Activated T-helper 2 cell treated with anti-CD3 and anti-CD28 coated beads, Interferon-gamma antibody, Interleukin-2, Interleukin-4, amounts not matched to agents 10 μg/mL and 5 μg/mL and 100 μg/mL, durations not matched to agents 14 hours and 24 hours and 36 hours (primary cell): ENCODE data around the gene KCNQ5. TPM values are rescaled to one million over a fixed set of nuclear protein-coding genes. Genes with fewer than 3 reads are reported as not detected.

Source experiments
- DNase-seq: peaks from one replicate; pipeline ENCODE4 v3.0.0; 2021; ENCODE audit warnings: low spot score
- H3K27ac Mint-ChIP-seq: one replicate; pipeline ENCODE4 v1.8.0; 2021; ENCODE audit warnings: mixed read lengths
- H3K27me3 Mint-ChIP-seq: one replicate; pipeline ENCODE4 v1.8.0; 2021; ENCODE audit warnings: low read depth, mixed read lengths
- H3K36me3 Mint-ChIP-seq: one replicate; pipeline ENCODE4 v1.8.0; 2021; ENCODE audit warnings: low read depth, mixed read lengths
- H3K4me1 Mint-ChIP-seq: one replicate; pipeline ENCODE4 v1.8.0; 2021; ENCODE audit warnings: low read depth, mixed read lengths
- H3K4me3 Mint-ChIP-seq: one replicate; pipeline ENCODE4 v1.8.0; 2021; ENCODE audit warnings: low read depth, mild to moderate bottlenecking, moderate library complexity, mixed read lengths
- H3K9me3 Mint-ChIP-seq: one replicate; pipeline ENCODE4 v1.8.0; 2021; ENCODE audit warnings: mixed read lengths
- intact Hi-C: fragments of 100-400 bp; cut with micrococcal nuclease; formaldehyde crosslinking; loops from one replicate; pipeline ENCODE4 v1.15.1; 2023
- total RNA-seq: library from RNA; stranded (reverse); gene quantifications from 2 replicates; pipeline ENCODE4 v1.2.3, GENCODE V29; 2022

Gene KCNQ5
- total RNA-seq, 1 donor from 2014 or later: 15.3 TPM

DNA sequence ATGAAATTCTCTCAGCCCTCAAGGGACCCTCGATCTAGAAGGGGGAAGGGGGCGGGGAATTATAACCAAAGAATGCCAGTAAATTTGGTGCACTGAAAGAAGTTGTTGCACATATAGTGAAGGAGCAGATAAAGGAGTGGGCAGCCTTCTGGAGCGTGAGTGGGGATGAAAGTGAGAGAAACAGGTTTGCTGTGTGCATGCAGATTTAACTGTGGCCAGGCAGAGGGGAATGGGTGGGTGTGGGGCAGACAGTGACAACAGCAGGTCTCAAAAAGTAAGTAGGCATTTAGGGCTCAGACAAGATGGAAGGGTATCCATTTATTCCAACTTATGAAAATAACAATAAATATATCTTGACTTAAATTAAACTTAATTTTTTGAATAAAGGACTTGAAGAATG, 149.1 kb downstream of the KCNQ5 start:
- Mint-ChIP-seq H3K9me3 (no peaks in the 10 kb centered on the region), H3K27ac (no peak overlapping the region), H3K36me3 (no peaks in the 10 kb centered on the region), H3K4me1 (peaks cover 2% of the 10 kb centered on the region), H3K4me3 (no peak overlapping the region), H3K27me3 (no peaks in the 10 kb centered on the region)
- DNase-seq: no peak
- intact Hi-C loops: no loop called here

DNA sequence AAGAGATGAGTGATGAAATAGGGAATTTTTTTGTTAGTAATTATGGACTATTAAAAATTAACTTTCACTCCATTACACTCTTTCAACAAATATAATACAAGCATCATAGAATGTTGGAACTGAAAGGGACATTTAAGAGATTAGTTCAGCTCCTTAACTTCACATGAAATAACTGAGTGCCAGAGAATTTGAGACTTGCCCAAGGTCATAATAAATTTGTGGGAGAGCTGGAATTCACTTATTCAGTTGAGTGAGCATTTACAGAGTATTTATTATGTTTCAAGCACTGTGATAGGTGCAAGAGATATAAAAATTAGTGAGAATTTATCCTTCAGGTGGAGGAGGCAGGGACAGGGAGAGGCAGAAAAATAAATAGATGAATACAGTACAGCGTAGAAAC, 154.6 kb downstream of the KCNQ5 start:
- no peaks in the 10 kb centered on the region for H3K27me3 Mint-ChIP-seq
- DNase-seq: no peak
- no peaks in the 10 kb centered on the region for H3K4me1 Mint-ChIP-seq
- intact Hi-C loops: no loop called here
- H3K9me3 Mint-ChIP-seq: no peaks in the 10 kb centered on the region
- H3K36me3 Mint-ChIP-seq: no peaks in the 10 kb centered on the region
- H3K4me3 Mint-ChIP-seq: no peak overlapping the region
- no peak overlapping the region for H3K27ac Mint-ChIP-seq

DNA sequence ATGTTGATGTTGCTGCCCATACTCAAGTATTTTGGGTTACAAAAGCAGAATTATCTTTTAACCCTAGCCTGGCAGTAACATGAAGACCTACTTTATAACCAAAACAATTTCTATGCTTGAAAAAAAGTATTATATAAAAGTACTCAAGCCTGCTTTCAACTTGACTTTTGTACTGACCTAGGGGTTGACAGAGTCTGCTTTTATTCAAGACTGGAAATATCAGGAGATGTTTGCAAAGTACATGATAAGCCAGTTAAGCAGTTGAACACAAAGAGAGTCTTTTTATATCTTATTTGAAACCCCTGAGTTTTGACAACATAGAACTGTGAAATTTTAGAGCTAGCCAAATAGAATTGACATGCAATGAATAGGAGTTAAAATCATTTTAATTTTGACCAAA, 159.8 kb downstream of the KCNQ5 start:
- no peak for DNase-seq
- no peaks in the 10 kb centered on the region for H3K4me1 Mint-ChIP-seq
- no peaks in the 10 kb centered on the region for H3K9me3 Mint-ChIP-seq

DNA sequence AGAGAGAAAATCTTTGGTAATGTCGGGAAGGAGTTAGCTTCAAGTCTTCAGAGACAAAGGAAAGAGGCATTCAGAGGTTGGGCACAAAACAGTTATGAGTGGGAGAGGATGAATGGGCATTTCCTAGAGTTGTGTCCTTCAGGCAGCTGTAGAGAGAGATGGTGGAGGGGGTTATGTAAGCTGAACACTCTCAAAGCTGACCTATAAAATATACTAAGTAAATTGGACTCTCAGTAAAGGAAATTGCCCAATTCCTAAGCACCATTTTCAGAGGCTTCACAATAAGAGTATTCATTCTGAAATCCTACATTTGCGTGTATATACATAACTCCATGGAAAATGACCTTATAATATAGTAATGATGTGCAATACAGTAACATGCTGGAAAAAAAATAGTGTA, 161.2 kb downstream of the KCNQ5 start:
- no peaks in the 10 kb centered on the region for H3K27me3 Mint-ChIP-seq
- no peak overlapping the region for H3K4me3 Mint-ChIP-seq
- no peaks in the 10 kb centered on the region for H3K9me3 Mint-ChIP-seq
- DNase-seq: no peak
- H3K27ac Mint-ChIP-seq: no peak overlapping the region
- intact Hi-C loops: no loop called here
- no peaks in the 10 kb centered on the region for H3K36me3 Mint-ChIP-seq
- H3K4me1 Mint-ChIP-seq: peaks cover 2% of the 10 kb centered on the region

More for the DNA sequence above, 159.8 kb downstream of the KCNQ5 start:
- Mint-ChIP-seq H3K36me3 (no peaks in the 10 kb centered on the region), H3K4me3 (no peak overlapping the region), H3K27me3 (no peaks in the 10 kb centered on the region), H3K27ac (no peak overlapping the region)
- intact Hi-C loops: no loop called here

DNA sequence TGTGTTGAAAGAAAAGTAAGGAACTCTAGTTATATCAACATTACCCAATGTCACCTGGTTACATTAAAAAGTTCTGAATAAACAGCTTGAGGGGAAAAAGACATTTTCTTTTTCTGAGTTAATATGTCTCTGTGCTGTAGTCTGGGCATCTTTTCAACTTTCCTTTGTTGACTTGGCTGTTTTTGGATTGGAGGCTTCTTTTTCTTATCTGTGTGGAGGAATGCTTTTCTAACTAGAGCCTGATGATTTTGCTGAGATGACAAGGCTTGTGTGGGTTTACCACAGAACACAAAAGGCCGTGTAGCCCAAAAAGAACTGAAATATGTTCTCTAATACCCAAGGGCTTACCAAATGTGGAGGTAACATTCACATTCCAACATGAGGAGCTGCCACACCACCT, 161.8 kb downstream of the KCNQ5 start:
- no peaks in the 10 kb centered on the region for H3K27me3 Mint-ChIP-seq
- no peaks in the 10 kb centered on the region for H3K9me3 Mint-ChIP-seq
- H3K36me3 Mint-ChIP-seq: no peaks in the 10 kb centered on the region
- intact Hi-C loops: no loop called here
- no peak overlapping the region for H3K4me3 Mint-ChIP-seq
- H3K27ac Mint-ChIP-seq: no peak overlapping the region
- H3K4me1 Mint-ChIP-seq: peaks cover 2% of the 10 kb centered on the region
- no peak for DNase-seq

DNA sequence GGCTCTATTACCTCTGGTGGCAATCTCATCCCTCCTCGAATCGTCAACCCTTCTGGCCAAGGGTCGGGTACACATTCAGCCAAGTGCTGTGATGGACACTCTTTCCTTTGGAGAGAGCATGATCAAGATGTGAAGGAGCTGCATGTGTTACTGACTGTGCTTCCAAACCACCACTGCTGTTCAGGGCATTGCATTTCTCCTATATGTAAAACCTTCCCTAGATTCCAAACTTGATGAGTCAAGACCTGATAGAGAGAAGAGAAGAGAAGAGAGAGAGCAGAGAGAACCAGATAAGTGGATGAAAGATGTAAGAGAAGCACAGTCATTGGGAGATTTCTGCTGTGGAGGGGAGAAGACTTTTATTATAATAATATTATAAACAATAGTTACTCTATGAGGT, 162.2 kb downstream of the KCNQ5 start:
- H3K36me3 Mint-ChIP-seq: no peaks in the 10 kb centered on the region
- DNase-seq: no peak
- no peak overlapping the region for H3K4me3 Mint-ChIP-seq
- no peak overlapping the region for H3K27ac Mint-ChIP-seq
- intact Hi-C loops: no loop called here
- H3K27me3 Mint-ChIP-seq: no peaks in the 10 kb centered on the region
- peaks cover 2% of the 10 kb centered on the region for H3K4me1 Mint-ChIP-seq
- H3K9me3 Mint-ChIP-seq: no peaks in the 10 kb centered on the region

DNA sequence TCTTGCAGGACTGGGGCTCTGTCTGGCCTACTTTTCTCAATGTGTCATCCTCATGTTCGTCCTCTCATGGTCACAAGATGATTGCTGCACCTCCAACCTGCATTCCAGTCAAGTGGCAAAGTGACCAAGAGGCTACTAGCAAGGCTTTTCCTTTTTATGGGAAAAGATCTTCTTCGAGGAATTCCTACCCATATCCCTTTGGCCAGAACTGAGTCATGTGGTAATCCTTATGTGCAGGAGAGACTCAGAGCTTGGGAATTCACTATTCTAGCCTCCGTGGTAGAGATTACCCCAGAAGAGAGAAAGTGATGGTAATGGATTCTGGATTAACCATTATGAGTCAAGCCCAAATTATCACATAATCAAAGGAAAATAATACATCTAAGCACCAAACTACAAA, 162.7 kb downstream of the KCNQ5 start:
- intact Hi-C loops: no loop called here
- Mint-ChIP-seq H3K27ac (no peak overlapping the region), H3K4me1 (peaks cover 2% of the 10 kb centered on the region), H3K36me3 (no peaks in the 10 kb centered on the region), H3K4me3 (no peak overlapping the region), H3K27me3 (no peaks in the 10 kb centered on the region), H3K9me3 (no peaks in the 10 kb centered on the region)
- DNase-seq: no peak

DNA sequence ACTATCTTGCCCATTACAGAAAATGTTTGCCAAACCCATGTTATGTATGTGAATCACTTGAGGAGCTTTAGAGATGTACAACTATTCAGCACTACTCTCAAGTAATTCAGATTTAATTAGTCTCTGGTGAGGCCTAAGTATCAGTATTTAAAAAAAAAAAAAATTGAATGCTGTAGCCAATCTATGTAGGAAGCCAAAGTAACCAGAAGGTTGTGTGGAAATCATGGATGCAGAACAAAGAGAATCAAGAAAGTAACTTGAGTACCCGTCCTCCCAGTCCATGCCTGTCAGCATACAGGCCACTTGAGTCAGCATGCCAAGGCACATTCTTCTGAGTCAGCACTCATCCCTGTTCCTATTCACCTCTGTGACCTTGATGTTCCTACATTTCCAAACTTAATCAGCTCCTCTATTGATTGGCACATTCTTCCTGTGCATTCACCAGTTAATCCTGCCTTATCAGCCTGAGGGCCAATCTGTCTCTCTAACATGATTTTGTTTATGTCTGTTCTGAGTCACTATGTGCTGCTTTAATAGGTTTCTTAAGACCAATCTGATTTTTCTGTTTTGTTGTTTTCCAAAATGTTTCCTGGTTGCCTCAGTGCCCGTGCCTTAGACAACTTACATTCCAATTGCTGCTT, 165.6 kb downstream of the KCNQ5 start:
- no peak for DNase-seq
- Mint-ChIP-seq H3K36me3 (peaks cover 3% of the 10 kb centered on the region), H3K4me1 (peaks cover 5% of the 10 kb centered on the region), H3K27ac (no peak overlapping the region), H3K27me3 (no peaks in the 10 kb centered on the region), H3K4me3 (no peak overlapping the region), H3K9me3 (no peaks in the 10 kb centered on the region)
- intact Hi-C loops: no loop called here

DNA sequence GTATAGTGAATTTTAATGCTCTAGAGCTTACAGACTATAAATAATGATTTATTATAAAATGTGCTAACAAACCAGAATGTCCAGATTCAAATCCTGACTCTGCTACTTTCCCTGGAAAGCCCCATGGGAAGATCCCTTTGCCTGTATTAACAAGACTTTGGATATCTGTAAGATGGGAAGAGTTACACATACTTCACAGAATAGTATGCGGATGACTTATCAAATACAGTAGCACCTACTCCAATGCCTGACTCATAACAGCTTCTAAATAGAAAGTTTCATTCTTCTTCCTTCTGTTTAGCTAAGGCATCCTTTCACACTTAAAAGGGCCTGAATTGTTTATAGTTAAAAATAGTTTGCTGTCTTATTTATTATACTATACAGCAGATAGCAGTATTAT, 166.3 kb downstream of the KCNQ5 start:
- Mint-ChIP-seq H3K4me1 (peaks cover 5% of the 10 kb centered on the region), H3K9me3 (no peaks in the 10 kb centered on the region), H3K36me3 (peaks cover 3% of the 10 kb centered on the region), H3K27me3 (no peaks in the 10 kb centered on the region), H3K27ac (no peak overlapping the region), H3K4me3 (no peak overlapping the region)
- DNase-seq: no peak
- intact Hi-C loops: no loop called here

DNA sequence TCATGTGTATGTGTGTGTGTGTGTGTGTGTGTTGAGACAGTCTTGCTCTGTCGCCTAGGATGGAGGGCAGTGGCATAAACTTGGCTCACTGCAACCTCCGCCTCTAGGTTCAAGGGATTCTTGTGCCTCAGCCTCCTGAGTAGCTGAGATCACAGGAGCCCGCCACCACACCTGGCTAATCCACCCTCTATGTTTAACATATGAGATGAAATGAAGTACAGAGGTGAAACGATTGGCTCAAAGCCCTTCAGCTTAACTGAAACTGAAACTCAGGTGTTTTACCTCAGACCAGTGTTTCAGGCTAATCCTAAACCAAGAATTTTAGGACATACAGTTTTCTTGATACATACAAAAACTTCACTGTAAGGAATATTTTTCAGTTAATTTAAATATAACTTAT, 167.3 kb downstream of the KCNQ5 start:
- intact Hi-C loops: no loop called here
- no peaks in the 10 kb centered on the region for H3K27me3 Mint-ChIP-seq
- no peak for DNase-seq
- H3K9me3 Mint-ChIP-seq: no peaks in the 10 kb centered on the region
- H3K36me3 Mint-ChIP-seq: peaks cover 3% of the 10 kb centered on the region
- H3K27ac Mint-ChIP-seq: no peak overlapping the region
- peaks cover 5% of the 10 kb centered on the region for H3K4me1 Mint-ChIP-seq
- H3K4me3 Mint-ChIP-seq: no peak overlapping the region

DNA sequence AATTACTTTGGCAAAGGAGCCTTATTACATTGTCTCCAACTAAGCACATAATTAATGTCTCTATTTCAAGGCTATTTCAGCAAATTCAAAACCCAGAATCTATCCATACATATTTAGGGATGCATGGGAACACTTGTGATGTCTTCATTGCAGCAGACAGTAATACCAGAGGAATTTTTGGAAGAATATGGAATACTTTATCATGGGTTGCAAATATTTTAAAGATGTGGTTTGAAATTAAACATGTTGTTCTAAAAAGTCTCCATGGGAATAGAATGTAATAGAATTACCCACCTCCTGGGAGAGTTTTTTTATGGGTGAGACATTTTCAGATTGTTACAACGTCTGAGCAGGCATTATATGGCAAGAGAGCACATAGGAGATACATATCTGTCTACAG, 170.8 kb downstream of the KCNQ5 start:
- peaks cover 5% of the 10 kb centered on the region for H3K4me1 Mint-ChIP-seq
- H3K4me3 Mint-ChIP-seq: no peak overlapping the region
- no peaks in the 10 kb centered on the region for H3K27me3 Mint-ChIP-seq
- H3K36me3 Mint-ChIP-seq: peaks cover 3% of the 10 kb centered on the region
- no peaks in the 10 kb centered on the region for H3K9me3 Mint-ChIP-seq
- DNase-seq: no peak
- intact Hi-C loops: no loop called here
- no peak overlapping the region for H3K27ac Mint-ChIP-seq

DNA sequence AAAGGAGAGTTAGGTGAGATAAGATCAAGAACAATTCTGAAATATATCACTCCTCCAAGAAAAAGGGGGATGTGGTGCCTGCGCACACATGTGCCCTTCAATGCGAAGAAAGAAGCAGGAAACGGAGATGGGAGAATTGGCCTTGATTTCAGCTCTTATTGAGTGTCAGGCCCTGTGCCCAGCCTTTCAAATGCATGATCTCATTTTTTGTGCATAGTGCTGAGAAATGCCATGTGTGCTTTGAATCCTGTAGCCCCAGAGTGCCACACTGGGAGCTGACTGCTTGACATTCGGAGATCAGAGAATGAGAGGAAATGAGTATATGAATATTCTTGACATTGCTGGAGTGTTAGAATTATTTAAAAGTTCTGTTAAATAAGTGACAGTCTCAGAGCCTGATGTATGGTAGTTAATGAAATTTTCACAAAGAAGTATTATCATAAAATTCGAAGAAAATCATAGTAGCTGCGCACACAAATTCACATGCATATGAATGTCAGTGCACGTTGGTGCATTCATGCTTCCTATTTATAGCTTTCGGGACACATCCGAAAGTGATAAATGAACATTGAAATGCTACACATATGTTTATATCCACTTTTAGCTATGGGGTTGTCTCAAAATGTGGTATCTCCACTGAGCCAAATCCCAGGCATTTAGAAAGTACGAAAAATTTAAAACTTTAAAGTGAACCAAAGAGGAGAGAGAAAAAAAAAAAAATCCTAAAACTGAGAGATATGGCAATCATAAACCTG, 172.0 kb downstream of the KCNQ5 start:
- Mint-ChIP-seq H3K4me3 (no peak overlapping the region), H3K27me3 (no peaks in the 10 kb centered on the region), H3K36me3 (peaks cover 3% of the 10 kb centered on the region), H3K4me1 (peaks cover 3% of the 10 kb centered on the region), H3K9me3 (no peaks in the 10 kb centered on the region), H3K27ac (no peak overlapping the region)
- intact Hi-C loops: no loop called here
- no peak for DNase-seq

DNA sequence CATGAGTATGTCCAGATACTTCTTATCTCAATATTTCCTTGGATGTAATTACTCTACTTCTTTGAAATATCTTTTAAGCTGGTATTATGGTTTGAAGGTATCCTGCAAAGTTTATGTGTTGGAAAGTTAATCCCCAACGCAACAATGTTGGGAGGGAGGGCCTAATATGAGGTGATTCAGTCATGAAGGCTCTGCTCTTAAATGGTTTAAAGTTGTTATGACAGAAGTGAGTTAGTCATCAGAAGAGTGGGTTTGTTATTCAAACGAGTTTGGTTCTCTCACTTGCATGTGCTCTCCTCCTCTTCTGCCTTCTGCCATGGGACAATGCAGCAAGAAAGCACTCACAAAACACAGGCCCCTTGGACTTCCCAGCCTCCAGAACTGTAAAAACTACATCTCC, 176.3 kb downstream of the KCNQ5 start:
- Mint-ChIP-seq H3K27ac (no peak overlapping the region), H3K36me3 (no peaks in the 10 kb centered on the region), H3K4me3 (no peak overlapping the region), H3K4me1 (no peaks in the 10 kb centered on the region), H3K27me3 (no peaks in the 10 kb centered on the region), H3K9me3 (peaks cover 5% of the 10 kb centered on the region)
- no peak for DNase-seq
- intact Hi-C loops: no loop called here
